IPS-NIHi7 (cell line): ENCODE results near the gene HSPA5.
A peak's percentile ranks its signal among the peaks of the same experiment; 100 is the strongest.
"Not testable (repeated sequence)": the region's sequence is repeated elsewhere in the genome, so short reads cannot be mapped to it uniquely, and the experiment has no call there.

Source experiments
- DNase-seq: peaks from one replicate; pipeline ENCODE4 v3.0.0; 2012; ENCODE audit warnings: mixed read lengths; ENCODE audit errors: extremely low spot score

Gene HSPA5

DNA sequence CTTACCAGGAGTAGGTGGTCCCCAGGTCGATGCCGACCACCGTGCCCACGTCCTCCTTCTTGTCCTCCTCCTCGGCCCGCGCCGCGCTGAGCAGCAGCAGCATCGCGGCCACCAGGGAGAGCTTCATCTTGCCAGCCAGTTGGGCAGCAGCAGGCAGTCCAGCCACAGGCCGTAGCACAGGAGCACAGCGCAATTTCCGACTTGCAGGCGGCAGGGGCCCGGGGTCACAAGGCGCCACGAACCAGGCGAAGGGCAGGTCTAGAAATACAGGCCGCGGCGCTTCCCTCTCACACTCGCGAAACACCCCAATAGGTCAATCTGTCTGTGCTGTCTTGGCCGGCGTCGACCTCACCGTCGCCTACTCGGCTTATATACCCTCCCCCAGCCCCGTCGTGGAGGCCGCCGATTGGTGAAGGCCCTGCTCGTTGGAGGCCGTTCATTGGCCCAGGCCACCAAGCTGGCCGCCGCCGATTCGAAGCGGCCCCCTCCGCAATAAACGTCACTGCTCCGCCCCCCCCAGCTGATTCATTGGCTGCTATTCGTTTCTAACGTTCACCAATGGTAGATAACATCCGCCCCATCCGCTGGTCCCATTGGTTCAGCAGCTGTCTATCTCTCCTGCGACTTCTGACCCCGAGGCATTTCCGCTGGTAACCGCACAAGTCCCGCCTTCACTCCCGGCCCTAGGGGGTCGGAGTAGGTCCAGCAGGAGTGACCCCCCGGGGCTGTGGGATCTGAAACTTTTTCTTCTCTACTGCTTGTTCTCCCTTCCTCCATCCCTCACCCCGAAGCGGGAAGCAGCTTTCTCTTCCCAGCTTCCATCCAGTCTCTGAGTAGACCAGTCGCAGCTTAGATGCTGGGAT, at the start of gene HSPA5:
TSS of gene HSPA5 (minus strand) at position 344 of the 863 bp plus-strand sequence. CDS start at position 127, 217 bp downstream.
- peak; percentile 100 for DNase-seq

DNA sequence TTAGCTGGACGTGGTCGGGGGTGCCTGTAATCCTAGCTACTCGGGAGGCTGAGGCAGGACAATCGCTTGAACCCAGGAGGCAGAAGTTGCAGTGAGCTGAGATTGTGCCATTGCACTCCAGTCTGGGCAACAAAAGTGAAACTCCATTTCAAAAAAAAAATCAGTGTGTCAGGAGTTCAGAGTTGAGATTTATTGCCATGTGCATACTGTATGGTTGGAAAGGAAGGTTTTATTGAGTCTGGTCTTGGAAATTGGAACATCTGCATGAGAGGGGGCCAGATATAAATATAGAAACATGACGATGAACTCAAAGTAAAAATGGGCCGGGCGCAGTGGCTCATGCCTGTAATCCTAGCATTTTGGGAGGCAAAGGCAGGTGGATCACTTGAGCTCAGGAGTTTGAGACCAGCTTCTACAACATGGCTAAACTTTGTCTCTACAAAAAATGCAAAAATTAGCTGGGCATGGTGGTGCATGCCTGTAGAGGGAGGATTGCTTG, 45.8 kb upstream of the HSPA5 start:
- not testable (repeated sequence) for DNase-seq

DNA sequence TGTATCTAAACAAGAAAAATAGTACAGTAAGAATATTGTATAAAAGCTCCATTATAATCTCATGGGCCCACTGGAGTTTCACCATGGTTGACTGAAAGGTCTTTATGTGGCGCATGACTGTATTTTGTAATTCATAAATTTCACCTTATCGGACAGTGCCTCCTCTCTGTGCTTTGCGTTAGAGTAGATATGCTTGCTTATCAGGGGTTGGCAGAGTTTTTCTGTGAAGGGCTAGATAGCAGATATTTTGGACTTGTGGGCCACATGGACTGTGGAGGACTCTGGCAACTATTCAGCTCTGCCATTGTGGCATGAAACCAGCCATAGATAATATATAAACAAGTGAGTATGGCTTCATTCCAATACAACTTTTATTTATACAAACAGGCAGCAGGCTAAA, 43.7 kb upstream of the HSPA5 start:
- no peak for DNase-seq

DNA sequence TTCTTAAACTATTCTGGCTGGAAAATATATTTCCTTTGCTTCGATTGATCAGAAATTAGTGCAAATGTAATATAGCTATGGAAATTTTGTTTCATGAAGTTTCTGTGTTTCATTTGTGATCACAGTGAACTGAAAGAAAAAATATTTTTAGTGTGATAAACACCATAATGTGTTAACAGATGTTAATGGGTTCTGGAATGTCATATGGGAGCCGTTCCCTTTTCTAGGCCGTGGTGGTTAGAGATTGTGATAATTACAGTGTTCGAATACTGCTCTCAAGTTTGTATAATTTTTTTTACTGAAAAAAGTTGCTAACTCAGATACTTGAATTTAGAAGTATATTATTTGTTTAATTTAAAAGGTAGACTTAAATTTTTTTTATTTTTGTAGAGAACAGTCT, 39.8 kb upstream of the HSPA5 start:
- no peak for DNase-seq

DNA sequence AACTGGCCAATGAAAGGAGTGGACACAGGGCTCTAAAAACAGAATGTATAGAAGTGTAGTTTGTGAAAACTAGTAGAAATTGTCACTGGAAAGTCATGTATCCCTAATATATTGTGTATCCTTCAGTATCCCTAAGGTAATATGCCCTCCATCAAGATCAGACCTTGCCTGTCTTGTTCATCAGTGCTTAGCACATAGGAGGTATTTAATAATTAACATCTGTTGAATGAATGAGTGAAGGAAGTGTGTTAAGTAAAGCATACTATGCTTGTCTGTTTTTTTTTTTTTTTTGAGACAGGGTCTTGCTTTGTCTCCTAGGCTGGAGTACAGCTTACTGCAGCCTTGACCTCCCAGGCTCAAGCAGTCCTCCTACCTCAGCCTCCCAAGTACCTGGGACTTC, 36.3 kb upstream of the HSPA5 start:
- DNase-seq, result no peak

DNA sequence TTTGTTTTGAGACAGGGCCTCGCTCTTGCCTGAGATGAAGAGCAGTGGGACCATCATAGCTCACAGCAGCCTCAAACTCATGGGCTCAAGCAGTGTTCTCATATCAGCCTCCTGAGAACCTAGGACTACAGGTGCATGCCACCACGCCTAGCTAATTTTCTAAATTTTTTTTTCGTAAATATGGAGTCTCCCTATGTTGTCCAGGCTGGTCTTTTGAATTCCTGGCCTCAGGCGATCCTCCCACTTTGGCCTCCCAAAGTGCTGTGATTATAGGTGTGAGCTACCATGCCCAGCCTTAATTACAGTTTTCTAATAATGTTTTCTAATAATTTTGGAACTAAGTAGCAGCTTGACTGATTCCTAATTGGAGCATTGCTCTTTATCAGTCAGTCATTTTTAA, 35.6 kb upstream of the HSPA5 start:
- no peak for DNase-seq

DNA sequence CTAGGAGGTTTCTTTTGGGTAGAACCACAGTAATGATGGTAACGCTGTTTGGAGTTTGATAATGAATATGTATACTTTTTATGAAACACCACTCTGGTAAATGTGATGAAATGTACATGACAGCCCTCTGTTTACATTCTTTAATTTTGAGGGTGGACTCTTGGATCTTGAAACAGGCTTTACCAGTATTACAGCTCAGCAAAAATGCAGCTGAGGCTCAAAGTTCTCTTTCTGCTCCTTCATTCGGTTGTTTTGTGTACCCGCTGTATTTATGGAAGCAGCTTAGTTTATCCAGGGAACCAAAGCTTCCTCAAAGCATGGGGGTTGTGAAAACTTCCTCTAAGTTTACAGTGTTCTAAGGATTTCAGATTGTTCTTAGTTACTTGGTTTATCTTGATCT, 31.6 kb upstream of the HSPA5 start:
- no peak for DNase-seq

DNA sequence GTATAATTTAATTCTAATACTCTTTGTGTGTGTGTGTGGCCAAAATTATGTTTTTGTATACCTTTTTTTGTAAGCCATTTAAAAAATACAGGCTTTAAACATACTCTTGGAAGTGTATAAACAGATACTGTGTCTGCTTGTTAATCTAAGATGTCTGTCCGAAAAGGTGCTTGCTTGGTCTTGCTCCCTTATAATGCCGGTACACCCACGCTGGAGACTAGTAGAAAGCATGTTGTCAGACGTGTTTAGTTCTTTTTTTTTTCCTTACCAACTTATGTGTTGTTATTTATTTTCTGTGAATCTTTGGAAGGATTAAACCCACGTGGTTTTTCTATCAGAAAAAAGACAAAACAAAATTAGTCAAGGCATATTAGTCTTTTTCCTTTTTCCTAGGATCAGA, 29.9 kb upstream of the HSPA5 start:
- no peak for DNase-seq

DNA sequence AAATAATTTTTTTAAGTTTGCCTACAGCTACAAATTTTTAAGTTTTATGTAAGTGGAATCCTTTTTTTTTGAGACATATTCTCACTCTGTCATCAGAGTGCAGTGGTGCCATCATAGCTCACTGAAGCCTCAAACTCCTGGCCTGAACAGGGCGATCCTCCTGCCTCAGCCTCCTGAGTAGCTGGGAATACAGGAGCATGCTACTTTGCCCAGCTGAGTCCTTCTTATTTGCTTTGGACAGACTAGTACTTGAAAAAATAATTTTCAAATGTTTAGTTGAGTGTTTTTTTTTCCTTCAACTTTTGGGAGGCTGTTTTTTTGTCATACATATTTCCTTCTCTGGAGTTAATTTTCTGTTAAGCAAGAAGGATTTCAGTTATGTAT, 27.9 kb upstream of the HSPA5 start:
- DNase-seq, result no peak

DNA sequence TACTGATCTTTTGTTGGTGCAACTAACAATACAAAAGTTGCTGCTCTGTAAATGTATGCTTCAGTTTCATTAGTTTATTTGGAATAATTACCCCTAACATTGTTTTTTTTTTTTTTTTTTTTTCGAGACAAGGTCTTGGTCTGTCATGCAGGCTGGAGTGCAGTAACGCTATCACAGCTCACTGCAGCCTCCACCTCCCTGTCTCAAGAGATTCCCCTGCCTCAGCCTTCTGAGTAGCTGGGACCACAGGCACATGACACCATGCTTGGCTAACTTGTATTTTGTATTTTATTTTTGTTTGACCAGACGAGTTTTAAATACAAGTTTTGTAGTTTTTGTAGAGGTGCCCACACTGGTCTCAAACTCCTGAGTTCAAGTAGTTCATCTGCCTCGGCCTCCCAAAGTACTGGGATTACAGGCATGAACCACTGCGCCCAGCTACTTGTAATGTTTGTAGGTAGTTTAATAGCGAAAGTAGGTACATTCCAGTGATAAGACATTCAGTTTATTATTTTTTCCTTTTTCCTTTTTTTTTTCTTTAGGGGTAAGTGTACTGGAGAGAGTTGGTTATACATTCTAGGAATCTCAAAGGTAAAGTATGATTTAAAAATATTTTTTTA, 27.4 kb upstream of the HSPA5 start:
- DNase-seq, result no peak

DNA sequence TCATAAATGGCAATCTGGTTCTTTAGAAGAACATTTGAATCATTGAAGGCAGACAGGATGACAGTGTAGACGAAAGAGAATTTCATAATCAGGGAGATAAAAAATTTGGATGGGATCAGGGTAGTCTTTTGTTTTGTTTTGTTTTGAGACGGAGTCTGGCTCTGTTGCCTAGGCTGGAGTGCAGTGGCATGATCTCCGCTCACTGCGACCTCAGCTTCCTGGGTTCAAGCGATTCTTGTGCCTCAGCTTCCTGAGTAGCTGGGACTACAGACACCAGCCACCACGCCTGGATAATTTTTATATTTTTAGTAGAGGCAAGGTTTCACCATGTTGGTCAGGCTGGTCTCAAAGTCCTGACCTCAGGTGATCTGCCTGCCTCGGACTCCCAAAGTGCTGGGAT, 22.9 kb upstream of the HSPA5 start:
- DNase-seq, result not testable (repeated sequence)

DNA sequence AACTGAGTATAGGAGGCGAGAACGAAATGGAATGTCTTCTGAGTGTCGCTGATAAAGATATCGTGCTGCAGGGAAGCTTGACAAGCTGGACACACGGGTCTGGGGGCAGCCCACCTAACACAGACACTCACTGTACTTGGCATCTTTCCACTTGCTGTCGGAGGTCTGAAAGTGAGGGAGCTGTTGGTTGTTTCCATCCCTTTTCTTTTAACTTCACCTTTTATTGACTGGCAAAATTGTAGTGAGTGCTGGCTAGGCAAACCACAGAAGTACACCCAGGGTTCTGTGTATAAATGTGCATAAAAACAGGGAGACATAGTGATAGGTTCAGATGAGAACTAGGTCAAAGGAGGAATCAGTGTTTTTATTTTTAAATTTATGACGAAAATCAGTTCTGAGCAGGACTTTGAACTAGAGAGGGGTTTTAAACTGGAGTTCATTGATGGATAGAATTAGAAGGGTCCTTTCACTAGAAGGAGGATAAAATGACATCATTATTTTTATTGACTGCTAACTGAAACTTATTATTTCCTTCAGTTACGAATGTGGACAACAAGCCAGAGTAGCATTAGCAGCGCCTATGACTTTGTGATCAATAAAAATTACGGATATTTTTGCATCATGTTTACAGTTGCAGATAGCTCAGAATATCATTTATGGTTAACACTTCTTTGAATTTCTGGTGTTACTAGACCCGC, 21.3 kb upstream of the HSPA5 start:
- DNase-seq, result no peak

DNA sequence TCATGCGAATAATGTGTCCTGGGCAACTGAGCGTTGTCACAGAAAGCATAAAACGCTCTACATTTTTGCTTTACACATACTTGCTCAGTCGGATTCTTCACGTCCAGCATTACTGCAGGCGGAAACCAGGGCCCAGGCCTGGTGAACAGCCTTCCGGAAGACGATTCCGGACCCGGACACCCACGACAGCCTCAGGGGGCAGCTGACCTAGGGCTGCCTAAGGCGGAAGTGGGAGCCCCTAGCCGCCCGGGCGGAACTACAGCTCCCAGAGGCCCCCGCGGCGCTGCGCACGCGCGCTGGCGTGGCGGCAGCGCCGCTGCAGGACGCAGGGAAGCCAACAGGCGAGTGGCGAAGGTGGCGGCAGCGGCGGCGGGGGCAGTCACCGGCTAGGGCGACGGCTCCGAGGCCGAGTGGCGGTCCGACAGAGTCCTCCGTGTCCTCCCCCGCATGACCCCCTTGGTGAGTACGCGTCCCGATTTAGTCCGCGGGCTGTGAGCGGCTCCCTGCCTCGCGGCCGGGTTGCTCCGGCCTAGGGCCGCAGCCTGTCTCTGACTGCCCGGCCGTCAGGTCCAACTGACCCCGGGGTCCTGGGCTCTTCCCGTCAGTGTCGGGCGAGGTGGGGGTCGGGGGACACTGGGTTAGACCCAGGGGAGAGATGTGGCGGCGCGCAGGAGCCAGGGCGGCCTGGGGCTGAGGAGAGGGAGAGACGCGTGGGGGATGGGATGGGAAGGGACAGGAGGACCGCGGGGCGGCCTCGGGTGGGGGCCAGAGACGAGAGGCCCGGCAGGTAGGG, 20.6 kb upstream of the HSPA5 start, which contains the start of gene GAPVD1:
TSS of gene GAPVD1 (plus strand) at position 326 of the 793 bp plus-strand sequence. CDS start 37,096 bp downstream, outside the sequence.
- DNase-seq, result peak; percentile 99

DNA sequence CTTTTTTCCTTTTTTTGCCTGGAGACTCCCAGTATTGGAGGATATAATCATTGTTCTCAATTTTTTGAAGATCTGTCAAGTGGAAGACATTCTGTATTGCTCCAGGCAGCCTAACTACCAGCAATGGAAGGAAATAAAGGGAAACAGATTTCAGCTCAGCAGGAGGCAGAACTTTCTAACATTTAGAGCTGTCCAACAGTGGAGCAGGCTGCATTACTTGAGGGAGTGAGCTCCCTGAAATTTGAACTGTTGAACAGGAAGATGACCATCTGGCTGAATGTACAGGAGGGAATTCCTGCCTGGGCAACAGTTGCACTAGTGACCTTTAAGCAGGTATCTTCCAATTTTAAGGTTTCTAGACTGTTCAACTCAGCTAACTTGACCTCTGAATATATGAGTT, 19.4 kb upstream of the HSPA5 start:
- DNase-seq, result no peak

DNA sequence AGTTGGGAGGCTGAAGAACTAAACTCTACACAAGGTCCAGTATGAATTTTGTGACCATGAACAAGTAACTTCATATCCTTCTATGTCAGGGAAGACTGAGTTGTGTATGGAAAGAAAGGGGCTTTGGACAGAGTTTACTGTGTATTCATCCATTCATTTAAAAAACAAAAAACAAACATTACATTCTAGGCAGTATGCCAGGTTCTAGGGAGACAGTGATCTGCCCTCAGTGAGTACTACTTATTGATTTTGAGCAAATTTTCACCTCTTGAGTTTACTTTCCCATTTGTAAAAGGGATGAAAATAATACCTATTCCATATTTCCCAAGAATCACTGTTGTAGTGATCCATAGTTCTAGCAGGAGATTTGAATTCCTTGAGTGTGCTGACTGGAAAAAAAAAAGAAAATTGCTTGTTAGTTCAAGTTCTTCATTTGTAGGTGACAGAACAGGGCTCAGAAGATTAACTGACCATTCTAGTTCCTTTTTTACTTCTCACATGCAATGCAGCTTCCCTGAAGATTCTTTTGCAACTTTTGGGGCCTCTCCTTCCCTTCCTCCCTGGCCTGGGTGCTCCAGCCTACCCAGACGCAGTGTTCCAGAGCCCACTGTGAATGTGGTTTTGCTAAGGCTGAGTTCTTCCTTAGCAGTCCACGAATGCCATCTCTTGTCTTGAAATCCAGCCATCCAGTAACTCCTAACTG, 17.8 kb upstream of the HSPA5 start:
- DNase-seq, result no peak

DNA sequence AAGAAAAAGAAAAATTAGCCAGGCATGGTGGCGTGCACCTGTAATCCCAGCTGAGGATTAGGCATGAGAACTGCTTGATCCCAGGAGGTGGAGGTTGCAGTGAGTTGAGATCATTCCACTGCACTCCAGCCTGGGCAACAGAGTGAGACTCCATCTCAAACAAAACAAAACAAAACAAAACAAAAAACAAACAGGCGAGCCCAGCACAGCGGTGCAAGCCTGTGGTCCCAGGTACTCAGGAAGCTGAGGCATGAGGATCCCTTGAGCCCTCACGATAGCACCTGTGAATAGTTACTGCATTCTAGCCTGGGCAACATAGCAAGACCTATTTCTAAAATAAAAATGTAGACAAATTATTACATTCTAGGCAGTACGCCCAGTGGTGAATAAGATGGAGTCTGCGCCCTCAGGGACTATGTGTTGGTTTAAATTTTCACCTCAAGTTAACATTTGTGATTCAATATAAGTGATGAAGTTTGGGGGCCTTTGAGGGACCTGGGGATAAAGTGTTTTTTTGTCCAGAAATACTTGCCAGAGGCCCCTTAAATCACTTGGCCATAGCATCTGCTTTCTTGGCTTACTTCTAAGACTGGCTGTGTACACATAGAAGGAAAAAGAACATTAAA, 17.1 kb upstream of the HSPA5 start:
- no peak for DNase-seq

DNA sequence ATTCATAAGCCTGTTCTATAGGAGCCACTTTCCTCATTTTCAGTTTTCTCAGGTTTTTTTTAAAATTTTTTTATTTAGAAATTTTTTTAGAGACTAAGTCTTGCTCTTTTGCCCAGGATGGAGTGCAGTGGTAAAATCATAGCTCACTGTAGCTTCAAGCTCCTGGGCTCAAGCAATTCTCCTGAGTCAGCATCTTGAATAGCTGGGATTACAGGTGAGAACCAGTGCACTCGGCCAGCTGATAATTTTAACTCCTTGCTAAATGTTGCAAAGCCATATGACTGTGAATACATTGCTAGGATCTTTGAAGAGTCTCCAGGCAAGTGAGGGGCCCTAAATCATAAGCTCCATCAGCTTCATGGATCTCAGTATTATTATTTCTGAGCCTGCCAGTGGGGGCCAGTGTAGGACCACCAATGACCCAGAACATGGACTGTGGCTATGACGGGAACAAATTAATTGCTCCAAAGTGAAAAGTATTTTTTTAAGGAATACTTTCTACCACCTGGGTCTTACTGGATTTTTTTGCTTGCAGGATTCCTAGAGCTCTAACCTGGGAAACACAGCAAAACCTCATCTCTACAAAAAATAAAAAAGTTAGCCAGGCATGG, 14.7 kb upstream of the HSPA5 start:
- DNase-seq, result peak; percentile 46

DNA sequence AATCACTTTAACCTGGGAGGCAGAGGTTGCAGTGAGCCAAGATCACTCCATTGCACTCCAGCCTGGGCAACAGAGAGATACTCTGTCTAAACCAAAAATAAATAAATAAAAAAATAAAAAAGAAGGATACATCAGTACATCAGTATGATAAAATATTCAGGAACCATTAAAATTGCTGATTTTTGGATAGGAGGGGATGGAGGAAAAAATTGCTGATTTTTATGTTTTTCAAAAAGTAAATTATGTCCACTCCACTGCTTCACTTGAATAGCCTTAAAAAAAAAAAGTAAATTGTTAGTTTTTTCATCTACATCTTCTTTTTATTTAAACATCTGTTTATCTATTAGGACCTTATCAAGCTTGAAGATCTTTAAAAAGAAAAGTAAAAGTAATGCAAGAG, 13.1 kb upstream of the HSPA5 start:
- DNase-seq, result no peak

DNA sequence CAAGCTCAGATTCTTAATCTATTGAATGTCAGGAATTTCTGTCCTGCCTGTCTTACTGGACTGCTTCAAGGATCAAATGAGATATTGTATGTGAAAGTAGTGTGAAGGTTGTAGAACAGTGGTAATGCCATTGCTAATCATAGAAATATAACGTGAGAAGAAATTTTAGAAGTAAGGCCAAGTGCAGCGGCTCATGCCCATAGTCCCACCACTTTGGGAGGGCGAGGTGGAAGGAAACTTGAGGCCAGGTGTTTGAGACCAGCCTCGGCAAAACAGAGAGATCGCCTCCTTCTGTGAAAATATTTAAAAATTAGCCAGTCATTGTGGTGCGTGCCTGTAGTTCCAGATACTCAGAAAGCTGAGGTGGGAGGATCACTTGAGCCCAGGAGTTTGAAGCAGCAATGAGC, 5.1 kb upstream of the HSPA5 start:
- no peak for DNase-seq

DNA sequence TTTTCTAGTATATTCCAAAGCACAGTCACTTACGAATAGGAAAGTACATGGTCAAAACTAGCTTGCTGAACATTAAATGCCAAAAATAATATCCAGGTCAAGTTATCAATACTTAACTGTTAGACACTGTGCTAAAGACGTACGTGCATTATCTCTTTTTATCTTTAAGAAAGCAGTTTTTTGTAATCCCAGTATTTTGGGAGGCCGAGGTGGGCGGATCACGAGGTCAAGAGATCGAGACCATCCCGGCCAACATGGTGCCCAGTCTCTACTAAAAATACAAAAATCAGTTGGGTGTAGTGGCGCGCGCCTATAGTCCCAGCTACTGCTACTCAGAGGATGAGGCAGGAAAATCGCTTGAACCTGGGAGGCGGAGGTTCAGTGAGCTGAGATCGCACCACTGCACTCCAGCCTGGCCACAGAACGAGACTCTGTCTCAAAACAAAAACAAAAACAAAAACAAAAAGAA, 2.7 kb upstream of the HSPA5 start:
- DNase-seq, result no peak
